Cardiac muscle cell (in vitro differentiated cells and primary cell): ENCODE data around the gene VWA2. TPM values are rescaled to one million over a fixed set of nuclear protein-coding genes. Genes with fewer than 3 reads are reported as not detected.

ENCODE experiments used
- DNase-seq, 2 donors: peaks; one replicate each; pipeline versions ENCODE4 v3.0.0 to v3.0.0-alpha.2; 2010 to 2017; ENCODE audit warnings: low read depth in 1 of 2, low spot score in 1 of 2
- H3K27ac ChIP-seq: fragments of 200-600 bp; sonication (generic); 2 replicates; pipeline ENCODE4 v1.5.1; 2016
- H3K27me3 ChIP-seq: fragments of 200-600 bp; sonication (generic); 2 replicates; pipeline ENCODE4 v1.6.0; 2016; ENCODE audit warnings: control low read depth
- H3K36me3 ChIP-seq: fragments of 200-600 bp; sonication (generic); 2 replicates; pipeline ENCODE4 v1.5.1; 2016; ENCODE audit warnings: control low read depth
- H3K4me1 ChIP-seq: fragments of 200-600 bp; sonication (generic); 2 replicates; pipeline ENCODE4 v1.8.1; 2017; ENCODE audit warnings: low read depth, mild to moderate bottlenecking, mixed run types
- H3K4me3 ChIP-seq: fragments of 200-600 bp; sonication (generic); 2 replicates; pipeline ENCODE4 v1.5.1; 2016; ENCODE audit warnings: mild to moderate bottlenecking
- H3K9me3 ChIP-seq: fragments of 200-600 bp; sonication (generic); 2 replicates; pipeline ENCODE4 v1.5.1; 2017; ENCODE audit warnings: low read depth, mild to moderate bottlenecking, control low read depth
- CTCF ChIP-seq: IDR thresholded peaks from 2 replicates; pipeline ENCODE4 v1.5.1; 2012; ENCODE audit warnings: low read depth, mild to moderate bottlenecking, low read length
- polyA plus RNA-seq: library from polyadenylated mRNA; unstranded; fragments of >200 nt; fragmentation: Nextera tagmentation; extraction: Ambion mirVana; gene quantifications from 2 replicates; pipeline ENCODE4 v1.2.1, GENCODE V29; 2016
- total RNA-seq: library from RNA; depleted of rRNA; stranded (reverse); fragments of >200 nt; gene quantifications from 2 replicates; pipeline ENCODE4 v1.2.3, GENCODE V29; 2016

The VWA2 gene
- total RNA-seq (not detected in 2 replicates), polyA plus RNA-seq (not detected in 2 replicates)

- Histone ChIP-seq H3K4me3 (peak within 1 kb of the TSS; percentile 40), H3K9me3 (no peaks in the 10 kb centered on the region), H3K4me1 (peaks cover 3% of the 10 kb centered on the region), H3K36me3 (no peaks in the 10 kb centered on the region), H3K27ac (no peak within 1 kb of the TSS), H3K27me3 (peaks cover 74% of the 10 kb centered on the region)
- TF ChIP-seq CTCF: no peak
- DNase-seq: peak in 1 of 2 donors; percentile 70
Measured at GRCh38 chr10:114239117-114239993, at the start of gene VWA2. Gene VWA2 (plus strand): TSS chr10:114239254. CDS start chr10:114248714, 9,460 bp downstream.

- no peak overlapping the region for H3K27ac ChIP-seq
- H3K36me3 ChIP-seq: no peaks in the 10 kb centered on the region
- H3K4me3 ChIP-seq: no peak overlapping the region
- no peaks in the 10 kb centered on the region for H3K27me3 ChIP-seq
- no peak for DNase-seq
- TF ChIP-seq CTCF: no peak
- no peaks in the 10 kb centered on the region for H3K9me3 ChIP-seq
- H3K4me1 ChIP-seq: no peaks in the 10 kb centered on the region
Measured at GRCh38 chr10:114189700-114190099, 49.4 kb upstream of the VWA2 start.

- no peak for TF ChIP-seq CTCF
- no peak overlapping the region for H3K27ac ChIP-seq
- no peak for DNase-seq
- H3K4me3 ChIP-seq: no peak overlapping the region
- peaks cover 5% of the 10 kb centered on the region for H3K27me3 ChIP-seq
- H3K36me3 ChIP-seq: no peaks in the 10 kb centered on the region
- H3K4me1 ChIP-seq: no peaks in the 10 kb centered on the region
- no peaks in the 10 kb centered on the region for H3K9me3 ChIP-seq
Measured at GRCh38 chr10:114195079-114195478, 44.0 kb upstream of the VWA2 start.

- no peak for DNase-seq
- Histone ChIP-seq H3K36me3 (no peaks in the 10 kb centered on the region), H3K27ac (no peak overlapping the region), H3K9me3 (no peaks in the 10 kb centered on the region), H3K4me3 (no peak overlapping the region), H3K27me3 (peaks cover 5% of the 10 kb centered on the region), H3K4me1 (no peaks in the 10 kb centered on the region)
- no peak for TF ChIP-seq CTCF
Measured at GRCh38 chr10:114199239-114199638, 39.8 kb upstream of the VWA2 start.

GRCh38 chr10:114202812-114203211 lies 36.2 kb upstream of the VWA2 start:
- no peak for TF ChIP-seq CTCF
- H3K9me3 ChIP-seq: no peaks in the 10 kb centered on the region
- H3K27ac ChIP-seq: no peak overlapping the region
- H3K27me3 ChIP-seq: peaks cover 5% of the 10 kb centered on the region
- no peaks in the 10 kb centered on the region for H3K36me3 ChIP-seq
- H3K4me1 ChIP-seq: no peaks in the 10 kb centered on the region
- no peak overlapping the region for H3K4me3 ChIP-seq
- DNase-seq: no peak
